Measurements from ENCODE around the gene ZNF460.

DNA sequence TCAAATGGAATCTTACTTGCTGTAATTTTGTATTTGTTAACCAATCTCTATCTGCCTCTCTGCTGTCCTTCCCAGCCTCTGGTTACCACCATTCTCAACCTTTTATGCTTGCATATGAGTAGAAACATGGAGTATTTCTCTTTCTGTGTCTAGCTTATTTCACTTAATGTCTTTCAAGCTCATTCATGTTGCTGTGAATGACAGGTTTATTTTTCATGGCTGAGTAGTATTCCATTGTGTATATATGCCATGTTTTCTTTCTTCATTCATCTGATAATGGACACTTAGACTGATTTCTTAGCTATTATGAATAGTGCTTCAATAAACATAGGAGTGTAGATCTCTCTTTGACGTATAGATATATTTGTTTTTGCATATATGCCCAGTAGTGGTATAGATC is 13.4 kb downstream of the ZNF460 start:
- TF ChIP-seq EZH2 (IDR thresholded peaks at IDR 0.05; ENCODE audit: borderline replicate concordance) = no peak
- TF ChIP-seq EZH2phosphoT487 (IDR thresholded peaks at IDR 0.05; ENCODE audit: low read depth, severe bottlenecking, unreplicated experiment) = no peak

Data from hepatocyte (in vitro differentiated cells).